ENCODE data around the gene EPHA6. TPM values are rescaled to one million over a fixed set of nuclear protein-coding genes. Genes with fewer than 3 reads are reported as not detected.

The EPHA6 gene
- total and polyA plus RNA-seq, 10 of the 15 experiments (the other 5 are each of a cell fraction or from before 2014, with no cell fraction given): not detected

GRCh38 chr3:97662264-97662663, 847.9 kb downstream of the EPHA6 start (continued):
- no peak for TF ChIP-seq CTCF (IDR thresholded peaks at IDR 0.05 in 2 of 3, conservative IDR thresholded peaks at IDR 0.05 in 1 of 3; ENCODE audit: control insufficient read depth in 2 of 3, extremely low read depth in 1 of 3, insufficient read depth in 1 of 3, low read depth in 3 of 3, low read length in 3 of 3)
- TF ChIP-seq IRF5 (IDR thresholded peaks at IDR 0.05; ENCODE audit: borderline replicate concordance): no peak
- TF ChIP-seq ZBTB40 (IDR thresholded peaks at IDR 0.05; ENCODE audit: borderline replicate concordance): no peak
- no peak for TF ChIP-seq POLR2AphosphoS5 (IDR thresholded peaks at IDR 0.05; ENCODE audit: low read length)
- TF ChIP-seq ZZZ3 (IDR thresholded peaks at IDR 0.05; ENCODE audit: control insufficient read depth, insufficient read length, low read depth): no peak
- TF ChIP-seq CREB1 (IDR thresholded peaks at IDR 0.05; ENCODE audit: low read depth): no peak
- no peak for TF ChIP-seq SKIL (IDR thresholded peaks at IDR 0.05; ENCODE audit: low read depth, poor library complexity, severe bottlenecking)

Data from GM12878 (cell line).